Measurements from ENCODE around the gene UTP18. TPM values are rescaled to one million over a fixed set of nuclear protein-coding genes. Genes with fewer than 3 reads are reported as not detected.
A peak's percentile ranks its signal among the peaks of the same experiment; 100 is the strongest.

The UTP18 gene
- total RNA-seq, 1 experiment from 2014 or later = 68.8 TPM

GRCh38 chr17:51298508-51299371 is 38.4 kb downstream of the UTP18 start:
- H3K36me3 Mint-ChIP-seq = peaks cover 21% of the 10 kb centered on the region
- H3K27me3 Mint-ChIP-seq (ENCODE audit: low read depth) = no peaks in the 10 kb centered on the region
- no peak for DNase-seq (ENCODE audit: low spot score)
- TF ChIP-seq, protein P1, sequence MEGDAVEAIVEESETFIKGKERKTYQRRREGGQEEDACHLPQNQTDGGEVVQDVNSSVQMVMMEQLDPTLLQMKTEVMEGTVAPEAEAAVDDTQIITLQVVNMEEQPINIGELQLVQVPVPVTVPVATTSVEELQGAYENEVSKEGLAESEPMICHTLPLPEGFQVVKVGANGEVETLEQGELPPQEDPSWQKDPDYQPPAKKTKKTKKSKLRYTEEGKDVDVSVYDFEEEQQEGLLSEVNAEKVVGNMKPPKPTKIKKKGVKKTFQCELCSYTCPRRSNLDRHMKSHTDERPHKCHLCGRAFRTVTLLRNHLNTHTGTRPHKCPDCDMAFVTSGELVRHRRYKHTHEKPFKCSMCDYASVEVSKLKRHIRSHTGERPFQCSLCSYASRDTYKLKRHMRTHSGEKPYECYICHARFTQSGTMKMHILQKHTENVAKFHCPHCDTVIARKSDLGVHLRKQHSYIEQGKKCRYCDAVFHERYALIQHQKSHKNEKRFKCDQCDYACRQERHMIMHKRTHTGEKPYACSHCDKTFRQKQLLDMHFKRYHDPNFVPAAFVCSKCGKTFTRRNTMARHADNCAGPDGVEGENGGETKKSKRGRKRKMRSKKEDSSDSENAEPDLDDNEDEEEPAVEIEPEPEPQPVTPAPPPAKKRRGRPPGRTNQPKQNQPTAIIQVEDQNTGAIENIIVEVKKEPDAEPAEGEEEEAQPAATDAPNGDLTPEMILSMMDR (IDR thresholded peaks at IDR 0.05) = peak; percentile 32; the same call in 1 of the 2 replicates
- TF ChIP-seq ATF1 (CRISPR knock-in tag; IDR thresholded peaks at IDR 0.05) = no peak
- ChIA-PET CTCF (interaction anchor here (0.6 to 2.6 kb wide), 23 partner anchors 10 to 355 kb away, joined by 3 to 12 read pairs (median 4); no protein-coding TSS in a partner anchor), POLR2A (no interaction called here)
- H3K9me3 Mint-ChIP-seq = peaks cover 5% of the 10 kb centered on the region; the same call in 1 of the 2 replicates
- ATAC-seq = peak; percentile 80
- H3K4me1 Mint-ChIP-seq = peaks cover 35% of the 10 kb centered on the region
- peak overlapping the region; percentile 51 for H3K27ac Mint-ChIP-seq
- H3K4me3 Mint-ChIP-seq = no peak overlapping the region

DNA sequence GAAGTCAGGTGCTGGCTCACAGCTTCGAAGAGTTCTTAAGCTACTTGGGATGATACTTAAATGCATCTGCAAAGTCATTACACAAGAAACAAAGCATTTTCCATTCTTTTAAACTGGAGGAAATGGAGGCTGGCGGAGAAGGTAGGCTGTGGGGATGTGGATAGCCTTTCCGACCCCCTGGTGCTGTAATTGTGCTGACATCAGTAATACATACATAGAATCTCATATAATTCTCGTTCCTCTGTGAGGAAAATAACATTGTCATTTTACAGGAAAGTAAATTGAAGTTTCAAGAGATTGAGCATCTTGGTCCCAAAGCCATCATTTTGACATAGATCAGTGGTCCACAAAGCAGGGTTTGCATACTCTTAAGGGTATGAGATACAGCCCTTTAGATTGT is 39.5 kb downstream of the UTP18 start:
- no peak for ATAC-seq
- ChIA-PET CTCF (interaction anchor here (1.0 to 2.5 kb wide), 2 partner anchors 65 to 72 kb away, joined by 3 to 10 read pairs; no protein-coding TSS in a partner anchor), POLR2A (no interaction called here)
- H3K36me3 Mint-ChIP-seq = peaks cover 19% of the 10 kb centered on the region
- H3K9me3 Mint-ChIP-seq = peaks cover 10% of the 10 kb centered on the region
- H3K27me3 Mint-ChIP-seq (ENCODE audit: low read depth) = no peaks in the 10 kb centered on the region
- no peak overlapping the region for H3K27ac Mint-ChIP-seq
- peaks cover 36% of the 10 kb centered on the region for H3K4me1 Mint-ChIP-seq
- no peak for DNase-seq (ENCODE audit: low spot score)
- H3K4me3 Mint-ChIP-seq = no peak overlapping the region
- no peak for TF ChIP-seq ZNF671 (CRISPR knock-in tag; IDR thresholded peaks at IDR 0.05)
- TF ChIP-seq E2F1 (CRISPR knock-in tag; IDR thresholded peaks at IDR 0.05) = no peak
- TF ChIP-seq ATF2 (CRISPR knock-in tag; IDR thresholded peaks at IDR 0.05; ENCODE audit: borderline replicate concordance, low read depth) = no peak
- TF ChIP-seq ZBTB21 (CRISPR knock-in tag; IDR thresholded peaks at IDR 0.05; ENCODE audit: borderline replicate concordance) = no peak
- TF ChIP-seq RELA (CRISPR knock-in tag; IDR thresholded peaks at IDR 0.05; ENCODE audit: borderline replicate concordance) = no peak
- TF ChIP-seq, protein P2, sequence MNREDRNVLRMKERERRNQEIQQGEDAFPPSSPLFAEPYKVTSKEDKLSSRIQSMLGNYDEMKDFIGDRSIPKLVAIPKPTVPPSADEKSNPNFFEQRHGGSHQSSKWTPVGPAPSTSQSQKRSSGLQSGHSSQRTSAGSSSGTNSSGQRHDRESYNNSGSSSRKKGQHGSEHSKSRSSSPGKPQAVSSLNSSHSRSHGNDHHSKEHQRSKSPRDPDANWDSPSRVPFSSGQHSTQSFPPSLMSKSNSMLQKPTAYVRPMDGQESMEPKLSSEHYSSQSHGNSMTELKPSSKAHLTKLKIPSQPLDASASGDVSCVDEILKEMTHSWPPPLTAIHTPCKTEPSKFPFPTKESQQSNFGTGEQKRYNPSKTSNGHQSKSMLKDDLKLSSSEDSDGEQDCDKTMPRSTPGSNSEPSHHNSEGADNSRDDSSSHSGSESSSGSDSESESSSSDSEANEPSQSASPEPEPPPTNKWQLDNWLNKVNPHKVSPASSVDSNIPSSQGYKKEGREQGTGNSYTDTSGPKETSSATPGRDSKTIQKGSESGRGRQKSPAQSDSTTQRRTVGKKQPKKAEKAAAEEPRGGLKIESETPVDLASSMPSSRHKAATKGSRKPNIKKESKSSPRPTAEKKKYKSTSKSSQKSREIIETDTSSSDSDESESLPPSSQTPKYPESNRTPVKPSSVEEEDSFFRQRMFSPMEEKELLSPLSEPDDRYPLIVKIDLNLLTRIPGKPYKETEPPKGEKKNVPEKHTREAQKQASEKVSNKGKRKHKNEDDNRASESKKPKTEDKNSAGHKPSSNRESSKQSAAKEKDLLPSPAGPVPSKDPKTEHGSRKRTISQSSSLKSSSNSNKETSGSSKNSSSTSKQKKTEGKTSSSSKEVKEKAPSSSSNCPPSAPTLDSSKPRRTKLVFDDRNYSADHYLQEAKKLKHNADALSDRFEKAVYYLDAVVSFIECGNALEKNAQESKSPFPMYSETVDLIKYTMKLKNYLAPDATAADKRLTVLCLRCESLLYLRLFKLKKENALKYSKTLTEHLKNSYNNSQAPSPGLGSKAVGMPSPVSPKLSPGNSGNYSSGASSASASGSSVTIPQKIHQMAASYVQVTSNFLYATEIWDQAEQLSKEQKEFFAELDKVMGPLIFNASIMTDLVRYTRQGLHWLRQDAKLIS (CRISPR knock-in tag; IDR thresholded peaks at IDR 0.05; ENCODE audit: borderline replicate concordance) = no peak
- TF ChIP-seq, protein P3, sequence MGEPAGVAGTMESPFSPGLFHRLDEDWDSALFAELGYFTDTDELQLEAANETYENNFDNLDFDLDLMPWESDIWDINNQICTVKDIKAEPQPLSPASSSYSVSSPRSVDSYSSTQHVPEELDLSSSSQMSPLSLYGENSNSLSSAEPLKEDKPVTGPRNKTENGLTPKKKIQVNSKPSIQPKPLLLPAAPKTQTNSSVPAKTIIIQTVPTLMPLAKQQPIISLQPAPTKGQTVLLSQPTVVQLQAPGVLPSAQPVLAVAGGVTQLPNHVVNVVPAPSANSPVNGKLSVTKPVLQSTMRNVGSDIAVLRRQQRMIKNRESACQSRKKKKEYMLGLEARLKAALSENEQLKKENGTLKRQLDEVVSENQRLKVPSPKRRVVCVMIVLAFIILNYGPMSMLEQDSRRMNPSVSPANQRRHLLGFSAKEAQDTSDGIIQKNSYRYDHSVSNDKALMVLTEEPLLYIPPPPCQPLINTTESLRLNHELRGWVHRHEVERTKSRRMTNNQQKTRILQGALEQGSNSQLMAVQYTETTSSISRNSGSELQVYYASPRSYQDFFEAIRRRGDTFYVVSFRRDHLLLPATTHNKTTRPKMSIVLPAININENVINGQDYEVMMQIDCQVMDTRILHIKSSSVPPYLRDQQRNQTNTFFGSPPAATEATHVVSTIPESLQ (CRISPR knock-in tag; IDR thresholded peaks at IDR 0.05) = no peak
- TF ChIP-seq NR1H2 (CRISPR knock-in tag; IDR thresholded peaks at IDR 0.05) = no peak
- no peak for TF ChIP-seq STAT6 (CRISPR knock-in tag; conservative IDR thresholded peaks at IDR 0.05; ENCODE audit: low read depth)
- TF ChIP-seq E2F4 (CRISPR knock-in tag; IDR thresholded peaks at IDR 0.05; ENCODE audit: borderline replicate concordance, low read depth) = no peak
- TF ChIP-seq MAX (CRISPR knock-in tag; IDR thresholded peaks at IDR 0.05) = no peak
- TF ChIP-seq, protein P4, sequence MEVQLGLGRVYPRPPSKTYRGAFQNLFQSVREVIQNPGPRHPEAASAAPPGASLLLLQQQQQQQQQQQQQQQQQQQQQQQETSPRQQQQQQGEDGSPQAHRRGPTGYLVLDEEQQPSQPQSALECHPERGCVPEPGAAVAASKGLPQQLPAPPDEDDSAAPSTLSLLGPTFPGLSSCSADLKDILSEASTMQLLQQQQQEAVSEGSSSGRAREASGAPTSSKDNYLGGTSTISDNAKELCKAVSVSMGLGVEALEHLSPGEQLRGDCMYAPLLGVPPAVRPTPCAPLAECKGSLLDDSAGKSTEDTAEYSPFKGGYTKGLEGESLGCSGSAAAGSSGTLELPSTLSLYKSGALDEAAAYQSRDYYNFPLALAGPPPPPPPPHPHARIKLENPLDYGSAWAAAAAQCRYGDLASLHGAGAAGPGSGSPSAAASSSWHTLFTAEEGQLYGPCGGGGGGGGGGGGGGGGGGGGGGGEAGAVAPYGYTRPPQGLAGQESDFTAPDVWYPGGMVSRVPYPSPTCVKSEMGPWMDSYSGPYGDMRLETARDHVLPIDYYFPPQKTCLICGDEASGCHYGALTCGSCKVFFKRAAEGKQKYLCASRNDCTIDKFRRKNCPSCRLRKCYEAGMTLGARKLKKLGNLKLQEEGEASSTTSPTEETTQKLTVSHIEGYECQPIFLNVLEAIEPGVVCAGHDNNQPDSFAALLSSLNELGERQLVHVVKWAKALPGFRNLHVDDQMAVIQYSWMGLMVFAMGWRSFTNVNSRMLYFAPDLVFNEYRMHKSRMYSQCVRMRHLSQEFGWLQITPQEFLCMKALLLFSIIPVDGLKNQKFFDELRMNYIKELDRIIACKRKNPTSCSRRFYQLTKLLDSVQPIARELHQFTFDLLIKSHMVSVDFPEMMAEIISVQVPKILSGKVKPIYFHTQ (CRISPR knock-in tag; IDR thresholded peaks at IDR 0.05) = no peak
